Measurements from ENCODE around the gene FNIP1.

Gene FNIP1

DNA sequence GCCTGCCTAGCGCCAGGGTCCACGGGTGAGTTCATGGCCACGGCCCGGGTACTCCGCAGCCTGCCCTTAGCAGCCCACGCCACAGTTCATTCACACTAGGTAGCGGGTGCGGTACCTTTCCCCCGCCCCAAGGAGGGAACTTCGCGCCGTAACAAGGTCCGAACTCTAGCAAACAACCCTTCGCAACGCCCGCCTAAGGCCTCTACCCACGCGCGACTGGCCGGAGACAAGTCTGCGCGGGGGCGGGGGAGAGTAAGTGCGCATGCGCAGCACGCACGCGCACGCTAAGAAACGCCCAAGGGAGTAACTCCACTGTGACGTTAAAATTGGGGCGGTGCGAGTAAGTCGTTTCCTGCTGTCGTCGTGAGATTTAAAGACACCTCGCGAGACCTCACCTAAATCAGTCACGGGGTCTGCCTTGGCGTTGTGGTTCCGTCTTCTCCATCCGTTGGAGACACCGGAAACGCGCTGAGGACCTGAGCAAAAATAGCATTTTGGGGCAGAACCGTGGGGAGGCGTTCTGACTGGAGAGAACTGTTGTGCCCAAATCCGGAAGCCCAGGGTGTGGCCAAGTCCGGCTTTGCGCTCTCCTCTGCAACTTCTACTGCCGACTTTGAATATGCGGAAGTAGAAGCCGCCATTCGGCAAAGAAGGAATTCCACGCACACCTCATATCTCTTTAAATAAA lies 161.7 kb downstream of the FNIP1 start, which contains the start of gene RAPGEF6:
TSS of gene RAPGEF6 (minus strand) at position 234 of the 688 bp plus-strand sequence. CDS start at position 35, 199 bp downstream.
- H3K27ac ChIP-seq (ENCODE audit: insufficient read depth in 1 of 2, low read depth in 1 of 2, low read length in 2 of 2, poor library complexity in 1 of 2, severe bottlenecking in 2 of 2): peak within 1 kb of the TSS; percentile 98 to 99
- peak; percentile 100 for DNase-seq
- H3K27me3 ChIP-seq (replicated peaks in 2 of 5; ENCODE audit: control insufficient read depth in 4 of 5, insufficient read depth in 5 of 5, low read length in 4 of 5): no peaks in the 10 kb centered on the region
- H3K9me3 ChIP-seq (ENCODE audit: control extremely low read depth in 1 of 5, control insufficient read depth in 4 of 5, insufficient read depth in 2 of 5, low read depth in 1 of 5, low read length in 4 of 5): no peaks in the 10 kb centered on the region
- ChIA-PET CTCF (interaction anchor here (0.9 to 1.0 kb wide), 2 partner anchors 19 to 29 kb away, joined by 3 to 4 read pairs; no protein-coding TSS in a partner anchor), POLR2A (interaction anchor here (1.2 kb wide), 1 partner anchor 19 kb away, joined by 4 read pairs; no protein-coding TSS in a partner anchor)
- peaks cover 40 to 66% (median 47%) of the 10 kb centered on the region in 4 experiments for H3K4me1 ChIP-seq (ENCODE audit: control extremely low read depth in 1 of 4, control insufficient read depth in 4 of 4, insufficient read depth in 4 of 4, low read length in 3 of 4)
- peak within 1 kb of the TSS; percentile 81 to 98 (median 89) for H3K4me3 ChIP-seq (ENCODE audit: control insufficient read depth in 1 of 7, extremely low read depth in 1 of 7, insufficient read depth in 4 of 7, low read depth in 2 of 7, low read length in 6 of 7)
- WGBS (ENCODE audit: insufficient coverage): 0% methylated on average over 44 of the region's 55 CpGs
- peaks cover 0 to 3% (median 0%) of the 10 kb centered on the region in 4 experiments for H3K36me3 ChIP-seq (ENCODE audit: control insufficient read depth in 4 of 4, insufficient read depth in 4 of 4, low read length in 3 of 4)

DNA sequence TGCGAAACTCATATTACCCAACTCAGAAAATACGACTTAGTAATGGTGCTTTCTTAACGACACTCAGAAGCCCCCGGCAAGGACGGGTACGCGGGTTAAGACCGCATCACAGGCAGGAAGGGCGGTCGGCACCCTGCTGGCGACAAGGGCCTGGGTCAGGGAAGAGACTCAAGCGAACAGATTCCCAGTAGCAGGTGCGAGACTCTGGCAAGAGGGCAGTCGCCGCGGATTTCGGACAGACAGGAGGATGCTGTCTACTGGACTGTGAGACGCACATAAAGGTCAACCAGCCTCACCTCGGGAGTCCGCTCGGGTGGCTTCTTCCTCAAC lies 162.2 kb downstream of the FNIP1 start:
- peak; percentile 85 to 94 (median 92) for DNase-seq
- POLR2A ChIA-PET: no interaction called here
- Histone ChIP-seq H3K4me3 (ENCODE audit: control insufficient read depth in 1 of 7, extremely low read depth in 1 of 7, insufficient read depth in 4 of 7, low read depth in 2 of 7, low read length in 6 of 7) (peak overlapping the region; percentile 81 to 98 (median 87)), H3K27ac (ENCODE audit: insufficient read depth in 1 of 2, low read depth in 1 of 2, low read length in 2 of 2, poor library complexity in 1 of 2, severe bottlenecking in 2 of 2) (peak overlapping the region; percentile 82 to 99), H3K36me3 (ENCODE audit: control insufficient read depth in 4 of 4, insufficient read depth in 4 of 4, low read length in 3 of 4) (peaks cover 0 to 3% (median 0%) of the 10 kb centered on the region in 4 experiments), H3K9me3 (ENCODE audit: control extremely low read depth in 1 of 5, control insufficient read depth in 4 of 5, insufficient read depth in 2 of 5, low read depth in 1 of 5, low read length in 4 of 5) (no peaks in the 10 kb centered on the region), H3K4me1 (ENCODE audit: control extremely low read depth in 1 of 4, control insufficient read depth in 4 of 4, insufficient read depth in 4 of 4, low read length in 3 of 4) (peaks cover 38 to 61% (median 43%) of the 10 kb centered on the region in 4 experiments), H3K27me3 (replicated peaks in 2 of 5; ENCODE audit: control insufficient read depth in 4 of 5, insufficient read depth in 5 of 5, low read length in 4 of 5) (no peaks in the 10 kb centered on the region)
- CTCF ChIA-PET: interaction anchor here (1.6 kb wide), 1 partner anchor 45 kb away, joined by 5 read pairs; no protein-coding TSS in a partner anchor
- 0% methylated on average over 20 of the region's 21 CpGs for WGBS (ENCODE audit: insufficient coverage)

DNA sequence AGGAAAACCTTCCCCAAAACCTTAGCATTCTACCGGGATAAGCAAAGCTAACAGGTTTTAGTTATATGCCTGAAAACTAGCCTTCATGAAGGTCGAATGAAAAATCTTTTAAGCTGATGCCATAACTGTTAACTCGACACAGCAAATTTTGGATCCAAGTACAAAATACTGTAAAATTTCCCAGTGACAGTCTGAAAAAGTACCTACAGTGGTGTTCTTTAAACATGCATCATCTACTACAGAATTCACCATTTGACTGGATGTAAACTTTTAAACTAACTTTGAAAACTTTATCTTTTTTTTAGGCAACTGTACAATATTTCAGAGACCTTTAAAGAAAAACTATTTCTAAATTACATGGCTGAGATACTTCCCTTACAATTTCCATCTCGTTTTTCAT lies 162.6 kb downstream of the FNIP1 start:
- ChIA-PET CTCF (interaction anchor here (0.5 to 1.6 kb wide), 2 partner anchors 45 to 125 kb away, joined by 3 to 5 read pairs; no protein-coding TSS in a partner anchor), POLR2A (no interaction called here)
- Histone ChIP-seq H3K27me3 (replicated peaks in 2 of 5; ENCODE audit: control insufficient read depth in 4 of 5, insufficient read depth in 5 of 5, low read length in 4 of 5) (no peaks in the 10 kb centered on the region), H3K4me1 (ENCODE audit: control extremely low read depth in 1 of 4, control insufficient read depth in 4 of 4, insufficient read depth in 4 of 4, low read length in 3 of 4) (peaks cover 35 to 57% (median 42%) of the 10 kb centered on the region in 4 experiments), H3K4me3 (ENCODE audit: control insufficient read depth in 1 of 7, extremely low read depth in 1 of 7, insufficient read depth in 4 of 7, low read depth in 2 of 7, low read length in 6 of 7) (peak overlapping the region in 6 of 7 experiments; percentile 83 to 98 (median 88)), H3K9me3 (ENCODE audit: control extremely low read depth in 1 of 5, control insufficient read depth in 4 of 5, insufficient read depth in 2 of 5, low read depth in 1 of 5, low read length in 4 of 5) (no peaks in the 10 kb centered on the region), H3K27ac (ENCODE audit: insufficient read depth in 1 of 2, low read depth in 1 of 2, low read length in 2 of 2, poor library complexity in 1 of 2, severe bottlenecking in 2 of 2) (peak overlapping the region; percentile 82 to 99), H3K36me3 (ENCODE audit: control insufficient read depth in 4 of 4, insufficient read depth in 4 of 4, low read length in 3 of 4) (peaks cover 0 to 3% (median 0%) of the 10 kb centered on the region in 4 experiments)
- no peak for DNase-seq
- 7% methylated on average over 3 of the region's 4 CpGs for WGBS (ENCODE audit: insufficient coverage)

DNA sequence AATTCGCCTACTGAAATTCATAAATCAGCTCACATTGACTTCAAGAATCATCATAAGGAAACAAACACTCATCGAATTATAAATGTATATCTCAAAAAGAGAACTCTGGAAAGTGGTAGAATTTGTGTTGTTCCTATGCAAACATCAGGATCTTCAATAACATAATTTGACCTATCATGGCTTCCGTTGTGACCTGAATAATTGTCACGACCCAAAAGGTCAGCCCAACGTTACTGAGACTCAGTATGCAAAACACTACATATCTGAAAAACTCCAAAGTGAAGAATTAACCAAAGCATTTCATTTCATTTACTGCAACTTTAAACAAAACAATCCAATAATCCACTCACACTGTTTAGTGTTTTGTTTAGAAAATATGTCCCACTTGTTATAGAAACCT lies 163.0 kb downstream of the FNIP1 start:
- no peak for DNase-seq
- ChIA-PET CTCF (interaction anchor here (0.5 to 1.6 kb wide), 2 partner anchors 44 to 124 kb away, joined by 3 to 5 read pairs; no protein-coding TSS in a partner anchor), POLR2A (no interaction called here)
- 49% methylated on average over 3 of the region's 5 CpGs for WGBS (ENCODE audit: insufficient coverage)
- Histone ChIP-seq H3K9me3 (ENCODE audit: control extremely low read depth in 1 of 5, control insufficient read depth in 4 of 5, insufficient read depth in 2 of 5, low read depth in 1 of 5, low read length in 4 of 5) (no peaks in the 10 kb centered on the region), H3K27me3 (replicated peaks in 2 of 5; ENCODE audit: control insufficient read depth in 4 of 5, insufficient read depth in 5 of 5, low read length in 4 of 5) (no peaks in the 10 kb centered on the region), H3K36me3 (ENCODE audit: control insufficient read depth in 4 of 4, insufficient read depth in 4 of 4, low read length in 3 of 4) (peaks cover 0 to 3% (median 0%) of the 10 kb centered on the region in 4 experiments), H3K4me1 (ENCODE audit: control extremely low read depth in 1 of 4, control insufficient read depth in 4 of 4, insufficient read depth in 4 of 4, low read length in 3 of 4) (peaks cover 35 to 54% (median 41%) of the 10 kb centered on the region in 4 experiments), H3K27ac (ENCODE audit: insufficient read depth in 1 of 2, low read depth in 1 of 2, low read length in 2 of 2, poor library complexity in 1 of 2, severe bottlenecking in 2 of 2) (peak overlapping the region; percentile 82 to 99), H3K4me3 (ENCODE audit: control insufficient read depth in 1 of 7, extremely low read depth in 1 of 7, insufficient read depth in 4 of 7, low read depth in 2 of 7, low read length in 6 of 7) (peak overlapping the region in 6 of 7 experiments; percentile 83 to 98 (median 88))

DNA sequence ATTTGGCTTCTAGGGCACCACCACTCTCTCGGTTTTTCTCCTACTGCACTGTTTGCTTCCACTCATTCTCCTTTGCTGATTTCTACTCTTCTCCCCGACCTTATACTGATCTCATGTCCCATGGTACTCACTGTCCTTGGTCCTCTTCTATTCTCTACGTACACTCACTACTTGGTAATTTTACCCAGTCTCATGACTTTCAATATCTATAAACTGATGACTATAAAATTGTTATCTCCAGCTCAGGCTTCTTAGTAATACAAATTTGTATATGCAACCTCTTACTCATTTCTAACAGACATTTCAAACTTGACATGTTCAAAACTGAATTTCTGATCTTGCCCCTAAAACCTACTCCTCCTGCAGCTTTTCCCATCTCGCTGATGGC lies 165.9 kb downstream of the FNIP1 start:
- ChIA-PET CTCF (interaction anchor here (1.0 to 1.6 kb wide), 5 partner anchors 9 to 29 kb away, joined by 3 to 5 read pairs (median 3); no protein-coding TSS in a partner anchor), POLR2A (interaction anchor here (0.8 kb wide), 1 partner anchor 9 kb away, joined by 3 read pairs; no protein-coding TSS in a partner anchor)
- Histone ChIP-seq H3K9me3 (ENCODE audit: control extremely low read depth in 1 of 5, control insufficient read depth in 4 of 5, insufficient read depth in 2 of 5, low read depth in 1 of 5, low read length in 4 of 5) (no peaks in the 10 kb centered on the region), H3K4me3 (ENCODE audit: control insufficient read depth in 1 of 7, extremely low read depth in 1 of 7, insufficient read depth in 4 of 7, low read depth in 2 of 7, low read length in 6 of 7) (no peak overlapping the region), H3K27me3 (replicated peaks in 2 of 5; ENCODE audit: control insufficient read depth in 4 of 5, insufficient read depth in 5 of 5, low read length in 4 of 5) (no peaks in the 10 kb centered on the region), H3K4me1 (ENCODE audit: control extremely low read depth in 1 of 4, control insufficient read depth in 4 of 4, insufficient read depth in 4 of 4, low read length in 3 of 4) (peaks cover 24 to 32% (median 25%) of the 10 kb centered on the region in 4 experiments), H3K27ac (ENCODE audit: insufficient read depth in 1 of 2, low read depth in 1 of 2, low read length in 2 of 2, poor library complexity in 1 of 2, severe bottlenecking in 2 of 2) (no peak overlapping the region), H3K36me3 (ENCODE audit: control insufficient read depth in 4 of 4, insufficient read depth in 4 of 4, low read length in 3 of 4) (peaks cover 0 to 2% (median 0%) of the 10 kb centered on the region in 4 experiments)
- no peak for DNase-seq
- WGBS (ENCODE audit: insufficient coverage): 100% methylated on average over 3 of the region's 4 CpGs

DNA sequence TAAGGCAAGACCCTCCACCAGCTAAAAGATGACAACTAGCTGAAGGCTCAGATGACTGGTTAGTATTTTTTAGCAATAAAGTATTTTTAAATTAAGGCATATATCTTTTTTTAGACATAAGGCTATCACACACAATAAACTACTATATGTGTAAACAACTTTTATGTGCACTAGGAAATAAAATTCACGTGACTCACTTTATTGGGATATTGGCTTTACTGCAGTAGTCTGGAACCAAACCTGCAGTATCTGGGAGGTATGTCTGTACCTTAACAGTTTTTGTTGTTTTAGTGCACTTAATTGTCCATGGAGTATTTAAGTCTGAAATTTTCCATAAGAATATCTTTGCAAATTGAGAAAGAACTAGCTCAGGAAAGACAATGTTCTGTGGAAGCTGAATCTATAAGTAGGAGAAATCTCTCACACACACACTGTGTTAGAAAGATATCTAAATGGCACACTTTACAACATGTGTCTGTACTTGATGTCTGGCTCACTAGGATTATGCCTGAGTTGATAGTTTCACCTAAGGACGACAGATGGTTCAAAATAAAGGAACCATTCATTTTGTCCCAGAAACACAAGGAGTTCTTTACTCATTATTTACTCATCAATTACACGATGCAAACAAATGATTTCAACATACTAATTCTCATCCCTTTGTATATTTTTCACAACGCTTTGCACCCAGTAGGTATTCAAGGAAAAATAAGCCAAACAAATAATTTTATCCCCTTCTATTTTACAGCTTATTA lies 166.4 kb downstream of the FNIP1 start:
- Histone ChIP-seq H3K4me1 (ENCODE audit: control extremely low read depth in 1 of 4, control insufficient read depth in 4 of 4, insufficient read depth in 4 of 4, low read length in 3 of 4) (peaks cover 20 to 28% (median 24%) of the 10 kb centered on the region in 4 experiments), H3K36me3 (ENCODE audit: control insufficient read depth in 4 of 4, insufficient read depth in 4 of 4, low read length in 3 of 4) (peaks cover 0 to 2% (median 0%) of the 10 kb centered on the region in 4 experiments), H3K4me3 (ENCODE audit: control insufficient read depth in 1 of 7, extremely low read depth in 1 of 7, insufficient read depth in 4 of 7, low read depth in 2 of 7, low read length in 6 of 7) (no peak overlapping the region), H3K9me3 (ENCODE audit: control extremely low read depth in 1 of 5, control insufficient read depth in 4 of 5, insufficient read depth in 2 of 5, low read depth in 1 of 5, low read length in 4 of 5) (no peaks in the 10 kb centered on the region), H3K27me3 (replicated peaks in 2 of 5; ENCODE audit: control insufficient read depth in 4 of 5, insufficient read depth in 5 of 5, low read length in 4 of 5) (no peaks in the 10 kb centered on the region), H3K27ac (ENCODE audit: insufficient read depth in 1 of 2, low read depth in 1 of 2, low read length in 2 of 2, poor library complexity in 1 of 2, severe bottlenecking in 2 of 2) (no peak overlapping the region)
- peak in 2 of 3 donors; percentile 28 to 67 for DNase-seq
- ChIA-PET CTCF (interaction anchor here (1.0 to 1.6 kb wide), 7 partner anchors 9 to 40 kb away, joined by 3 to 5 read pairs (median 4); no protein-coding TSS in a partner anchor), POLR2A (interaction anchor here (0.8 kb wide), 1 partner anchor 10 kb away, joined by 3 read pairs; no protein-coding TSS in a partner anchor)
- 90% methylated on average over 2 of the region's 4 CpGs for WGBS (ENCODE audit: insufficient coverage)
